GM13976 (cell line): ENCODE data around the gene EFNA4.
"Not testable (repeated sequence)": the region's sequence is repeated elsewhere in the genome, so short reads cannot be mapped to it uniquely, and the experiment has no call there.

ENCODE experiments used
- DNase-seq: peaks from one replicate; pipeline ENCODE4 v3.0.0; 2012; ENCODE audit warnings: low spot score
- in situ Hi-C: fragments of 300-500 bp; cut with MboI; formaldehyde crosslinking; loops from one replicate; pipeline ENCODE4 v1.12.0; 2022; ENCODE audit warnings: low sequenced_read_pairs, mixed read lengths, inconsistent platforms; ENCODE audit not compliant: unreplicated experiment
- TF ChIP-seq, protein P1 (sequence below): IDR thresholded peaks from 2 replicates; pipeline ENCODE4 v1.5.1; 2012; ENCODE audit warnings: borderline replicate concordance, mild to moderate bottlenecking; ENCODE audit not compliant: insufficient read depth; ENCODE audit errors: extremely low read depth, missing control alignments, control extremely low read depth

The EFNA4 gene

DNA sequence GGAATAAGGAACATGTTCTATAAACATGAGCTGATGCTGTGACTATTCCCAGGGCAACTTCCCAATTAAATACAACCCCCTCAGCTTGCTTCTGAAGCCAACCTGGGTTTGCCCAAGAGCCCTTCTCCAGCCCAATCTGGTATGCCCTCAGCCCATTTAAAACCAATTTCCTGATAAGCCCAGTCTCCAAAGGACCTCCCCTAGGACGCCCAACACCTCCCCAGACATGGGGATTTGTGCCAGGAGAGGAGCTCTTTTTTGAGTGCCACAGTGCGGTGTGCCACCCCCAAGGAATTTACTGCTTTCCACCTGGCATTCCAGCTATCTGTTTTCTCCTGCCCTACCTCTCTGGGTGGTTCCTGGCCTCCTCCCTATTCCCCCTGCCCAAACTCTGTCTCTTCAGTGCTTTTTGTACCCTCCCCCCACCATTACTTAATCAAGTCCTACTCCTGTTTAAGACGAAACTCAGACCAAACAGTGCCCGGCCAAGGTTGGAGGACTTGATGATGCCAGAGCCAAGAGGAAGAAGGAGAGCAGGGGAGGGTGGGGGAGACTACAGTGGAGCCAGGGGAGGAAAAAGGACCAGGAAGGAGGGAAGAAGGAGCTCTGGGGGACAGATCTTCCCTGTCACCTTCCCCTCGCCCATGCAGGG is 52.7 kb downstream of the EFNA4 start:
- DNase-seq = no peak
- in situ Hi-C loops = no loop called here
- TF ChIP-seq, protein P1, sequence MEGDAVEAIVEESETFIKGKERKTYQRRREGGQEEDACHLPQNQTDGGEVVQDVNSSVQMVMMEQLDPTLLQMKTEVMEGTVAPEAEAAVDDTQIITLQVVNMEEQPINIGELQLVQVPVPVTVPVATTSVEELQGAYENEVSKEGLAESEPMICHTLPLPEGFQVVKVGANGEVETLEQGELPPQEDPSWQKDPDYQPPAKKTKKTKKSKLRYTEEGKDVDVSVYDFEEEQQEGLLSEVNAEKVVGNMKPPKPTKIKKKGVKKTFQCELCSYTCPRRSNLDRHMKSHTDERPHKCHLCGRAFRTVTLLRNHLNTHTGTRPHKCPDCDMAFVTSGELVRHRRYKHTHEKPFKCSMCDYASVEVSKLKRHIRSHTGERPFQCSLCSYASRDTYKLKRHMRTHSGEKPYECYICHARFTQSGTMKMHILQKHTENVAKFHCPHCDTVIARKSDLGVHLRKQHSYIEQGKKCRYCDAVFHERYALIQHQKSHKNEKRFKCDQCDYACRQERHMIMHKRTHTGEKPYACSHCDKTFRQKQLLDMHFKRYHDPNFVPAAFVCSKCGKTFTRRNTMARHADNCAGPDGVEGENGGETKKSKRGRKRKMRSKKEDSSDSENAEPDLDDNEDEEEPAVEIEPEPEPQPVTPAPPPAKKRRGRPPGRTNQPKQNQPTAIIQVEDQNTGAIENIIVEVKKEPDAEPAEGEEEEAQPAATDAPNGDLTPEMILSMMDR = no peak

DNA sequence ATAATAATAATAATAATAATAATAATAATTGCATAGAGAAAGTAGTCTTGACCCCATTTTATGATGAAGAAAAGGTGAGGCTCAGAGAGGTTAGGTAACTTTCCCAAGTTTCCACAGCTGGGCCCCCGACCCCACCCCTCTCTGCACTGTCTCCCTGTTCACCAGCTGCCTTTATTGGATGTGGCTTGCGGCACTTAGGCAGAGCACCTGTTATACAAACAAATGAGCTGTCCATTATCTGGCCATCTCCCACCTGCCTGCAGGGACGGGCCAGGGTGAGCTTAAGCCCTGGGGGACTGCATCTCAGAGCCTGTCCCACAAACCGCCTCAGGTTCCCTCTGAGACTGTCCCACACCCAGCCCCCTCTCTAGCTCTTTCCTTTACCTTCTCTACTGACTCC is 54.1 kb downstream of the EFNA4 start:
- TF ChIP-seq, protein P1 = no peak
- no peak for DNase-seq
- in situ Hi-C loops = no loop called here

DNA sequence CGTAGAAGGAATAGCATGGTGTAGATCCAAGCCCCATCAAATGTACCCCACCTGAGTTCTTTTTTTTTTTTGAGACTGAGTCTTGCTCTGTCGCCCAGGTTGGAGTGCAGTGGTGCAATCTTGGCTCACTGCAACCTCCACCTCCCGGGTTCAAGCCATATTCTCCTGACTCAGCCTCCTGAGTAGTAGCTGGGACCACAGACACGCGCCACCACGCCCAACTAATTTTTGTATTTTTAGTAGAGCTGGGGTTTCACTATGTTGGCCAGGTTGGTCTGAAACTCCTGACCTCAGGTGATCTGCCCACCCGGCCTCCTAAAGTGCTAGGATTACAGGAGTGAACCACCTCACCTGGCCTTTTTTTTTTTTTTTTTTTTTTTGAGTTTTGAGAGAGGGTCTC is 54.5 kb downstream of the EFNA4 start:
- DNase-seq, in situ Hi-C loops: not testable (repeated sequence)
